Neutrophil (primary cell): ENCODE data around the gene SETD4.

Experiments used
- H3K27ac ChIP-seq: fragments of 200-600 bp; sonication (generic); 2 replicates; pipeline ENCODE4 v1.5.1; 2016; ENCODE audit warnings: mild to moderate bottlenecking, moderate library complexity
- H3K27me3 ChIP-seq: fragments of 200-600 bp; sonication (generic); 2 replicates; pipeline ENCODE4 v1.6.0; 2016; ENCODE audit warnings: mild to moderate bottlenecking
- H3K36me3 ChIP-seq: fragments of 200-600 bp; sonication (generic); 2 replicates; pipeline ENCODE4 v1.5.1; 2017
- H3K4me1 ChIP-seq, 2 experiments: fragments of 200-600 bp in 1 of 2; sonication (generic) in 1 of 2; 1 replicate in 1 of 2; 2 replicates in 1 of 2; pipeline versions ENCODE4 v1.5.1 to v1.6.1; 2013 to 2016; ENCODE audit warnings: low read depth in 1 of 2, low read length in 1 of 2, mild to moderate bottlenecking in 1 of 2, moderate library complexity in 1 of 2; ENCODE audit not compliant: control insufficient read depth in 1 of 2, insufficient read depth in 1 of 2
- H3K4me3 ChIP-seq, 2 experiments: fragments of 200-600 bp in 1 of 2; sonication (generic) in 1 of 2; 1 replicate in 1 of 2; 2 replicates in 1 of 2; pipeline ENCODE4 v1.5.1; 2013 to 2016; ENCODE audit warnings: low read depth in 1 of 2, low read length in 1 of 2, mild to moderate bottlenecking in 1 of 2, moderate library complexity in 1 of 2
- H3K9me3 ChIP-seq: fragments of 200-600 bp; sonication (generic); 2 replicates; pipeline ENCODE4 v1.5.1; 2016
- TF ChIP-seq, protein P1 (sequence below): fragments of 200-600 bp; sonication (generic); IDR thresholded peaks from 2 replicates; pipeline ENCODE4 v1.5.1; 2016; ENCODE audit warnings: antibody characterized with exemption

The SETD4 gene

GRCh38 chr21:36044056-36044455 lies 16.3 kb downstream of the SETD4 start:
- no peak overlapping the region for H3K4me3 ChIP-seq
- H3K9me3 ChIP-seq = no peaks in the 10 kb centered on the region
- H3K36me3 ChIP-seq = peaks cover 64% of the 10 kb centered on the region
- no peak overlapping the region for H3K27ac ChIP-seq
- H3K27me3 ChIP-seq = no peaks in the 10 kb centered on the region
- no peaks in the 10 kb centered on the region for H3K4me1 ChIP-seq
- TF ChIP-seq, protein P1, sequence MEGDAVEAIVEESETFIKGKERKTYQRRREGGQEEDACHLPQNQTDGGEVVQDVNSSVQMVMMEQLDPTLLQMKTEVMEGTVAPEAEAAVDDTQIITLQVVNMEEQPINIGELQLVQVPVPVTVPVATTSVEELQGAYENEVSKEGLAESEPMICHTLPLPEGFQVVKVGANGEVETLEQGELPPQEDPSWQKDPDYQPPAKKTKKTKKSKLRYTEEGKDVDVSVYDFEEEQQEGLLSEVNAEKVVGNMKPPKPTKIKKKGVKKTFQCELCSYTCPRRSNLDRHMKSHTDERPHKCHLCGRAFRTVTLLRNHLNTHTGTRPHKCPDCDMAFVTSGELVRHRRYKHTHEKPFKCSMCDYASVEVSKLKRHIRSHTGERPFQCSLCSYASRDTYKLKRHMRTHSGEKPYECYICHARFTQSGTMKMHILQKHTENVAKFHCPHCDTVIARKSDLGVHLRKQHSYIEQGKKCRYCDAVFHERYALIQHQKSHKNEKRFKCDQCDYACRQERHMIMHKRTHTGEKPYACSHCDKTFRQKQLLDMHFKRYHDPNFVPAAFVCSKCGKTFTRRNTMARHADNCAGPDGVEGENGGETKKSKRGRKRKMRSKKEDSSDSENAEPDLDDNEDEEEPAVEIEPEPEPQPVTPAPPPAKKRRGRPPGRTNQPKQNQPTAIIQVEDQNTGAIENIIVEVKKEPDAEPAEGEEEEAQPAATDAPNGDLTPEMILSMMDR = no peak

GRCh38 chr21:36041910-36042309 lies 18.4 kb downstream of the SETD4 start:
- Histone ChIP-seq H3K27me3 (no peaks in the 10 kb centered on the region), H3K36me3 (peaks cover 74% of the 10 kb centered on the region), H3K4me3 (no peak overlapping the region), H3K4me1 (no peaks in the 10 kb centered on the region), H3K9me3 (no peaks in the 10 kb centered on the region), H3K27ac (no peak overlapping the region)
- TF ChIP-seq, protein P1 = no peak

GRCh38 chr21:36040389-36040788 lies 19.9 kb downstream of the SETD4 start:
- Histone ChIP-seq H3K4me3 (no peak overlapping the region), H3K27ac (no peak overlapping the region), H3K9me3 (no peaks in the 10 kb centered on the region), H3K36me3 (peaks cover 79% of the 10 kb centered on the region), H3K4me1 (no peaks in the 10 kb centered on the region), H3K27me3 (no peaks in the 10 kb centered on the region)
- TF ChIP-seq, protein P1 = no peak

DNA sequence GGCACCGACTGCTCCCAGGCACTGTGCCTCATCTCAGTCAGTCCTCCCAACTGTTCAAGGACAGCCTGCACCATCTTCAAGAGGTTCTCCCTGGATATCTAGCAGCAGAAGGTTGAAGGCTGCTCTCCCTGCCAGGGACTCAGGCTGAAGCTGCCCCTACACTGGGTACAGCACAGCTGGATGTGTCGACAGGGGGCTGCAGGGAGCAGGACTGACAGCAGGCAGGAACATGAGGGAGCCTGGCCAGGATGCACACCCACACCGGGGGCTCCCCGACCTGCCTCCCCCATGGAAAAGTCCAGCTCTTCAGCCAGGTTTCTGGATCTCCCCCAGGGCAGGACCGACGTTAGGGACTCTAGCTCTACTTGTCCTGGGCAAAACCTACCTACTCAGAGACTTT lies 20.5 kb downstream of the SETD4 start:
- Histone ChIP-seq H3K27me3 (no peaks in the 10 kb centered on the region), H3K36me3 (peaks cover 79% of the 10 kb centered on the region), H3K27ac (no peak overlapping the region), H3K9me3 (no peaks in the 10 kb centered on the region), H3K4me1 (no peaks in the 10 kb centered on the region), H3K4me3 (no peak overlapping the region)
- TF ChIP-seq, protein P1 = no peak

GRCh38 chr21:36038701-36039497 lies 21.4 kb downstream of the SETD4 start:
- Histone ChIP-seq H3K27ac (no peak overlapping the region), H3K9me3 (no peaks in the 10 kb centered on the region), H3K4me1 (no peaks in the 10 kb centered on the region), H3K27me3 (no peaks in the 10 kb centered on the region), H3K4me3 (no peak overlapping the region), H3K36me3 (peaks cover 78% of the 10 kb centered on the region)
- TF ChIP-seq, protein P1 = no peak
